VCaP (cell line): ENCODE results near the gene UQCRFS1.

Experiments used
- H3K27ac ChIP-seq: fragments of 450-650 bp; 2 replicates; pipeline ENCODE4 v1.5.1; 2017
- TF ChIP-seq, protein P1 (sequence below): fragments of 450-650 bp; conservative IDR thresholded peaks from 2 replicates; pipeline ENCODE4 v1.5.1; 2017; ENCODE audit warnings: mild to moderate bottlenecking, moderate library complexity

The UQCRFS1 gene

DNA sequence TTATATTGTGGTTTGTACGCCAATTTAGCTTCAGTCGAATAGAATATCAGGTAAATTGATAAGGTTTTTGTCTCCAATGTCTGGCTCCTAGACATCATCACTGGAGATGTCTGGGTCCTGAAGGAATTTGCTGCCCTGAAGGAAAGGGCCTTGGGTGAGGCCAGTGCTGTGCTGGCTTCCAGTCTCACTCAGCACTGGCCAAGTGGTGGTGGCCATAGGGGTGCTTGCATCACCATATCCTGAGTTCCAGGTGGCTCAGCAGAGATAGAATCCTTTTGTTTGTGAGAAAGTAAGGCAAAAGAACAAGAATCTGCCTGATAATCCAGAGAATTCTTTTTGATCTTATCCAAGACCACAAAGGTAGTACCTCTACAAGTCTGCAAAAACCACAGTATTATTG is 39.1 kb downstream of the UQCRFS1 start:
- H3K27ac ChIP-seq = no peak overlapping the region
- TF ChIP-seq, protein P1, sequence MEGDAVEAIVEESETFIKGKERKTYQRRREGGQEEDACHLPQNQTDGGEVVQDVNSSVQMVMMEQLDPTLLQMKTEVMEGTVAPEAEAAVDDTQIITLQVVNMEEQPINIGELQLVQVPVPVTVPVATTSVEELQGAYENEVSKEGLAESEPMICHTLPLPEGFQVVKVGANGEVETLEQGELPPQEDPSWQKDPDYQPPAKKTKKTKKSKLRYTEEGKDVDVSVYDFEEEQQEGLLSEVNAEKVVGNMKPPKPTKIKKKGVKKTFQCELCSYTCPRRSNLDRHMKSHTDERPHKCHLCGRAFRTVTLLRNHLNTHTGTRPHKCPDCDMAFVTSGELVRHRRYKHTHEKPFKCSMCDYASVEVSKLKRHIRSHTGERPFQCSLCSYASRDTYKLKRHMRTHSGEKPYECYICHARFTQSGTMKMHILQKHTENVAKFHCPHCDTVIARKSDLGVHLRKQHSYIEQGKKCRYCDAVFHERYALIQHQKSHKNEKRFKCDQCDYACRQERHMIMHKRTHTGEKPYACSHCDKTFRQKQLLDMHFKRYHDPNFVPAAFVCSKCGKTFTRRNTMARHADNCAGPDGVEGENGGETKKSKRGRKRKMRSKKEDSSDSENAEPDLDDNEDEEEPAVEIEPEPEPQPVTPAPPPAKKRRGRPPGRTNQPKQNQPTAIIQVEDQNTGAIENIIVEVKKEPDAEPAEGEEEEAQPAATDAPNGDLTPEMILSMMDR = no peak

DNA sequence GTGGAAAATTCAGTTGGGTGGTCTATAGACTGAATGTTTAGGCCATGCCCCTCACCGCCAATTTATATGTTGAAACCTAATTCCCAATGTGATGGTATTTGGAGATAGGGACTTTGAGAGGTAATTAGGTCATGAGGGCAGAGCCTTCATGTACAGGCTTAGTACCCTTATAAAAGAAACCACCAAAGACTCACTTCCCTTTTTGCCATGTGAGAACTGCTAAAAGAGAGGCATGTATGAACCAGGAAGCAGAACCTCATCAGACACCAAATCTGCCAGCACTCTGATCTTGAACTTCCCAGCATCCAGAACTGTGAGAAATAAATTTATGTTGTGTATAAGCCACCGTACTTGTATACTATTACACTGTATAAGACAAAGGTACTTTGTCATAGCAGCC is 40.6 kb downstream of the UQCRFS1 start:
- TF ChIP-seq, protein P1 = no peak
- no peak overlapping the region for H3K27ac ChIP-seq

DNA sequence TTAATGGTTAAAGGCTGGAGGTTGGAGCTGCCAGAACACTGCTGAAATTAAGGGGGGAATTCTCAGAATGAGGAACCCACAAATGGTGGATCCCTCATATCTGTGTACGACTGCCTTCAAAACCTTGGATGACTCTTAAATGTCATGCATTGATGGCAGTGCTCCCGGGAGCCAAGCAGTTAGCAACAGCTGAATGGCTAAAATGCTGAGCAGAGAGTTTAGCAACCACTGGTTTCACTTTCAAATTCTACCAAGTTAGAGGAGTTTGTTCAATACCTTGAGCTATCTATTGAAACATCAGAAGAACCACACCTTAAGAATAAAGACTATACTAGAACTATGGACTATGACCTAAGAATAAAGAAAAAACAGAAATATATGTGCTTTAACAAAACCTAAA is 41.4 kb downstream of the UQCRFS1 start:
- TF ChIP-seq, protein P1 = no peak
- no peak overlapping the region for H3K27ac ChIP-seq

DNA sequence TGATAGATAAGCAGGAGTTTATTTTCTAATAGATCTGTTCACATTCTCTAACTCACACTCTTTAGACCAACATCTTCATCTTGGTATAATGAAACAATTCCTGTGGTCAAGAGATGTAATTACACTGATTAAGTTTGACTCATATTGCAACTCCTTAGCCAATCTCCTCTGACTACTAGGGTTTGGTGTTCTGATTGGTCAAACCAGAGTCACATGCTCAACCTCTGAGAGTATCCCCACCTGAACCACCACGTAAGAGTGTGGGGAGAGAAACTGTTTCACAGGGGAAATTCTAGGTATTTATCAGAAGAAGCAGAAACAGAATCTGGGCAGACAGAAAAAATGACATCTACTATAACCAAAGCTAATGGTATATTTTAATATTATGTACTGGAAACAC is 42.4 kb downstream of the UQCRFS1 start:
- no peak overlapping the region for H3K27ac ChIP-seq
- TF ChIP-seq, protein P1 = no peak

DNA sequence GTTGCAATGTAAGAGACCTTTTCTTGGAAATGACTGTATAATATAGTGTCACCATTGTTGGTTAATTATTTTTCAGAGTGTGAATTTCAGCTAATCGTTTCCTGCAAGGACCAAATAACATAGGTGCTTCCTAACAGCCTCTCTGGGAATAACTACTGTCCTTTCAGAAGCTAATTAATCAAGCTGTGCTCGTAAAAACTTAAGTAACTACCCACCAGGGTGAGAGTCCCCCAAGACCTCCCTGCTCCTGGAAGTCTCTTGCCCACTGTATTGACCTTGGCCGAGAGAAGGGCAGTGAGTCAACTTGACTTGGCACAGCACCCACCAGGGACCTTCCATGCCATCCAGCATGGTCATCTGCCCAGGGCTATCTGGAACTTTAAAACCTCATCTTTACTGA is 50.3 kb downstream of the UQCRFS1 start:
- TF ChIP-seq, protein P1 = no peak
- no peak overlapping the region for H3K27ac ChIP-seq

DNA sequence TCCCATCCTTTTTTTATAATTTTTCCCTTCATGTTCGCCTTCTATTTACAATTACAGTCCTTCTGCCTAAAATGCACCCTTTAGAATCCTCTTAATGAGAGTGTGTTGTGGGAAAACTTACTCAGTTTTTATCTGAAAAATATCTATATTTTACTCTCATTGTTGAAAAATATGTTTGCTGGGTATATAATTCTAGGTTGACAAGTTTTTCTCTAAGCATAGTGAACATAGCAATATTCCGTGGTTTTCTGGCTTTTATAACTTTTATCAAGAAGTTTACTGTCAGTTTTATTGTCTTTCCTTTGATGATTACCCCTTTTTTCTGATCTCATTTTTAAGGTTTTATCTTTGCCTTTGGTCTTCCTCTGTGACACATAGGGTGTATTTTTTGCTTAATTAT is 57.3 kb downstream of the UQCRFS1 start:
- TF ChIP-seq, protein P1 = no peak

More for the DNA sequence above, 57.3 kb downstream of the UQCRFS1 start:
- H3K27ac ChIP-seq = no peak overlapping the region
